GM18517 (cell line): ENCODE data around the gene HNMT.
"Not testable (repeated sequence)": the region's sequence is repeated elsewhere in the genome, so short reads cannot be mapped to it uniquely, and the experiment has no call there.

Experiments used
- ATAC-seq: cut with Tn5 transposase; IDR thresholded peaks from one replicate; pipeline ENCODE4 v1.9.1; 2021; ENCODE audit warnings: mild to moderate bottlenecking, moderate library complexity; ENCODE audit not compliant: unreplicated experiment

HNMT gene

GRCh38 chr2:137945229-137945628 lies 19.0 kb upstream of the HNMT start:
- ATAC-seq: no peak

- ATAC-seq: no peak
Observed at GRCh38 chr2:137946227-137946626, 18.0 kb upstream of the HNMT start.

DNA sequence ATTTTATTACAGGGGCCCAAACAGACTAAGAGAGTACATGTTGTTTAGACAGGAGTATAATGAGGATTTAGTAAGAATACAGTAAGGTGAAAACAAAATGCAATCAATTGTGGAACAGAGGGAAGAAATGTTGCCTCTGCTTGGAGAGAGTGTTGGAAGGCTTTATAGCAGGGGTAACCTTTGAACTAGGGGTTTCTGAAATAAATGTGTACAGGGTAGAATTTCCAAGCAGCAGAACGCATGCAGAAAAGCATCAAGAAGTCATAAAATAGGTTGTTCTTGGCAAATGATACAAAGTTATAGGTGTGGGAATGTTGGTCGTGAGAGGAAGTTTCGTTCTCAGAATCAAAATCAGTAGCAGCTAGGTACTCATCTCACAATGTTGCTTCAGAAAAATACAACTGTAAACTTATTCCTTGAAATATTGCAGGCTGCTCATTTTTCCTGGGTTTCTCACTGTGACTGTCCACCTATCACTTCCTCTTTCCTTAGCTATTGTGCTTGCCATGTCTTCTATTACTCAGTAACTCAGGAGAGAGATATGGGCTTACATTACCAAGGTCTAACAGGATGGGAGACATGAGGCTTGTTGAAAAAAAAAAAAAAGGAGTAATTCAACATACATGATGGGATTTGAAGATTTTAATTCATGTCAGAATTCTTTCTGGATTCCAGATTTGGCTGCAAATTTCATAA lies 17.1 kb upstream of the HNMT start:
- no peak for ATAC-seq

DNA sequence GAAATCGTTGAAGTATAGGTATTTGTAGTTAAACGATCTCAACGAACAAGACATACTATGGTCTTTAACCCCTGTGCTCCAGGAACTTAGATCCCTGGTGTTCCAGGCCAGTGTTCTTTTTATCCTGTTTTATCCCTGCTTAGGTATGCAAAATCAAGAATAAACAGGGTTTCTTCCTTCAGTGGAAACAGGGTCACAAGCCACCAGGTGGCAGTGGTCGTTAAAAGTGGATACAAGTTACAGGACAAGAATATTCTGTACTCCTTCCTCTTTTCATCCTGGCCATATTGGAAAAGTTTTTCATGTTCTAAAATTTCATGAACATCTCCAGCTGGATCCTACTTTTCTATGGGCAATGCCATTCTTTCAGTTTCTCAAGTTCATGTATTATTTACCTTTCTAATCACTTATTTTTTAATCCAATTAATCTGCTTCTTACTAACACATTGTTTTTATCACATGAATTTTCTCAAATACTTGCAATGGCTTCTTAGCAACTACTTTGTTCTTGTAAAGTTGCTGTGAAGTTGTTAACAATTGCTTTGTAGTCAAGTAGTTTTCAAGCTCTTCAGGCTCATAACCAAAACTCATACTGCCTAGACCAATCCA lies 16.4 kb upstream of the HNMT start:
- ATAC-seq: no peak

- no peak for ATAC-seq
Observed at GRCh38 chr2:137948894-137949293, 15.4 kb upstream of the HNMT start.

GRCh38 chr2:137950238-137950637 lies 14.0 kb upstream of the HNMT start:
- no peak for ATAC-seq

DNA sequence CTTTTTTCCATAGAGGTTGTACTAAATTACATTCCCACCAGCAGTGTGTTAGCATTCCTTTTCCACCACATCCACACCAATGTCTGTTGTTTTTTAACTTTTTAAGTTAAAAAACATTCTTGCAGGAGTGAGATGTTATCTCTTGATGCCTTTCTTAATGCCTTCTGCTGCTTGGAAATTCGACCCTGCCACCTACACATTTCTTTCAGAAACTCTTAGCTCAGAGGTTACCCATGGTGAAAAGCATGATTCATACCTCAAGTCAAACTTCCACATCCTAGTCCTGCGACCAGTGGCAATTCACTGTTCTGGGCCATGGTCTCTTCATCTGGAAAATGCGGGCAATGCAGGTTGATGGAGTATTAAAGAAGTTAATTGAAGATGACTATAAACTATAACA lies 12.7 kb upstream of the HNMT start:
- no peak for ATAC-seq

GRCh38 chr2:137952586-137953129 lies 11.6 kb upstream of the HNMT start:
- no peak for ATAC-seq

DNA sequence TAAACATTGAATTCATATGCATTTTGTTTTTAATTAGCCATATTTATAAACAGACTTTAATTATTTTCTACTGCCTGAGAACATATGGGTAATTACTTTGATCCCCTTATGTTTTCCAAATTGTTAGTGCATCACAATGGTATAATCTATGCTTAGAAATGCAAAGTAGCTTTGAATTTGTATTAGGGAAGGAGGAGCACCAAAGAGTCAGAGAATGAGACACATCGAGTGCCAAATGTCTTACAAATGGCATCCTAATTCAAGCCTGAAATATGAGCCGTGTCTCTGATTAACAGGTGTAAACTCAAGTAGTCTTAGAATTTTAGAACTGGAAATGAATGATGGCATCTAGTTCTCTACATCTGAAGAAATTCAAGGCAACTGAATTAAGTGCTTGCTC lies 8.7 kb upstream of the HNMT start:
- ATAC-seq: no peak

GRCh38 chr2:137957033-137957432 lies 7.2 kb upstream of the HNMT start:
- no peak for ATAC-seq

- no peak for ATAC-seq
Observed at GRCh38 chr2:137959166-137959565, 5.1 kb upstream of the HNMT start.

DNA sequence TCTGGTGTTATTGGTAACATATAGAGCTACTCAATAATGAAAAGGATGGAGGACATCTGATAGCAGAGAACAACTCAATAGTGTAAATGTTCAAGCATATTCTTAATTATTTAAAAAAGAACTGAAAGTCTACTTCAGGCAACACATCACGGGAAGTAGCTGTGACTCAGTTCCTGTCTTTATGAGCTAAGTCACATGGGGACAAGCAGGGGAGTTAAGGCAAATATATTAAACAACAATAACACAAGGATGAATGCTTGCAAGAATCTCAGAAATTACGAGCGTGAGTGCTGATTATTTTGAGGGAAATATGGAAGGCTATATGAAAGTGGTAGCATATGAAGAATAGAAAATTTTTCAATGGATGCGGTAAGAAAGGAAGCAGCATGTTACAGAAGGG lies 4.0 kb upstream of the HNMT start:
- no peak for ATAC-seq

GRCh38 chr2:137961602-137962001 lies 2.7 kb upstream of the HNMT start:
- no peak for ATAC-seq

DNA sequence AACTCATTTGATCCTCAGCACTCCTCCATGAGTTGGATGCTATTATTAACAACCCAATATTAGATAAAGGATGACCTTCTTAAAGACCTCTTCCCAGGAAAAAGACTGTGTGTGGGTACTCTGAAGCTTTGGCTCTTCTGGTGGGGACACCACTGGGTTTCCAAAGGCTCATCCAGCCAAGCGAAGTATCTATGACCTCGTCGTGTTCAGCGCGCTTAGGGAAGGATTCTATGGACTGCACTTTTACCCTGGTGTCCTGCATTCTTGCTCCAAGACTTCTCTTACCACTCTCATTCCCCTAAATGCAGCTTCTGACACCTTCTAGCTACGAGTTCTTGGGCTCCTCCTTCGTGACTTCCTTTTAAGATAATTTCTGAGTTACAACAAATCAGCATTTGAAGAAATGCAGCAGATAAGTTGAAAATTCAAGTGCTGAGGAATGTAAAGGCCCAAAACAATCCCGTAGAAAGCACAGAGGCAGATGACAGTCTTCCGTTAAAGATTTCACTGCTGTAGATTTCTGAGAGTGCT lies 673 bp upstream of the HNMT start:
- ATAC-seq: no peak

DNA sequence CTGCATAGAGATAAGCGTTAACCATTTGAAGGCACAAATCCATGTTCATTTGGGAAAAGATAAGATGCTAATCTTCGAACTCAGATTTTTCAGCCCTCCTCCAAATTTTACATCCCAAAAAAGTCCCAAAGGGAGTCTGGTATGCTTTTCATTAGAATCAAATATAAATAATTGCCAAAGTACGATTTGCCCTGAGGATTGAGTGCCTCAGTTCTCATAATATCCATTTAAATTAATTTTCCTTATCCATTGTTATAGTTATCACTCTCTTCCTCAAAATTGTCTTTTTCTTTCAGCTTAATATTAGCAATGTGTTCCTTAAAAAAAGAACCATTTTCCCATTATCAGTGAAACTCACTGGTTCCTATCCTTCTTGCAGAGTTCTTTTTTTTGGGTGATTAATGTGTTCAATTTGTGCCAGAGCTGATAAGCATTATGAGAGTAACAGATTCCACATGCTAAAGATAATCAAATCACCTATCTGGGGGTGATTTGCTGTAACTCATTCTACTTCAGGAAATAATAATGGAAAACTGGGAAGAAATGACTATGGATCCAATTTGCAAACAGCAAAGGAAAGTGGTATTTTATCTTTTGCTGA lies 686 bp downstream of the HNMT start:
- ATAC-seq: no peak

DNA sequence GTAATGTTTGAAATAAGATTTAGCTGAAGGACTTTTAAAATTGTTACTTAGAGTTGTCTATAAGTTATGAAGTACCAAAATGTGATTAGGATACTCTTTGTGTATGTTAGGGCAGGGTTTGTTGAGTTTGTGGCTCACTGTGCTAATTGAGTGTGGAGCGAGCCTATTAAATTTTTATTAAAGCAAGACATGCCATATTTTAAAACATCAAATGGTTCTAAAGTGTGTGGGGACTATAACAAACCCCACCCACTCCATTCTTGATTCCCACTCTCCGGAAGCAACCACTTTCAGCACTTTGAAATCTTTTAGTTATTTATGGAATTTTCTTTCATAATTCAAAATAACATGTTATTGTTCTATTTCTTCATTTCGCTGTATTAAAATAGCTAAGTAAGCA lies 1.8 kb downstream of the HNMT start:
- ATAC-seq: no peak

DNA sequence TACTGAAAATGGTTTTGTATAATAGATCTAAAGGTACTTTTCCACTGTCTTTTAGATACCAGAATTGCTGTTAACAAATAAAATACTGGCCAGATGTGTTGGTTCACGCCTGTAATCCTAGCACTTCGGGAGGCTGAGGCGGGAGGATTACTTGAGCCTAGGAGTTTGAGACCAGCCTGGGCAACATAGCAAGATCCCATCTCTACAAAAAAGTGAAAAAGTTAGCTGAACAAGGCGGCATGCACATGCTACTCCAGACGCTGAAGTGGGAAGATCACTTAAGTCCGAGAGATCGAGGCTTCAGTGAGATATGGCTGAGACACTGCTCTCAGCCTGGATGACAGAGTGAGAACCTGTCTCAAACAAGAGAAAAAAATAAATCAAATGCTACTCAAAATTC lies 2.8 kb downstream of the HNMT start:
- ATAC-seq: no peak

DNA sequence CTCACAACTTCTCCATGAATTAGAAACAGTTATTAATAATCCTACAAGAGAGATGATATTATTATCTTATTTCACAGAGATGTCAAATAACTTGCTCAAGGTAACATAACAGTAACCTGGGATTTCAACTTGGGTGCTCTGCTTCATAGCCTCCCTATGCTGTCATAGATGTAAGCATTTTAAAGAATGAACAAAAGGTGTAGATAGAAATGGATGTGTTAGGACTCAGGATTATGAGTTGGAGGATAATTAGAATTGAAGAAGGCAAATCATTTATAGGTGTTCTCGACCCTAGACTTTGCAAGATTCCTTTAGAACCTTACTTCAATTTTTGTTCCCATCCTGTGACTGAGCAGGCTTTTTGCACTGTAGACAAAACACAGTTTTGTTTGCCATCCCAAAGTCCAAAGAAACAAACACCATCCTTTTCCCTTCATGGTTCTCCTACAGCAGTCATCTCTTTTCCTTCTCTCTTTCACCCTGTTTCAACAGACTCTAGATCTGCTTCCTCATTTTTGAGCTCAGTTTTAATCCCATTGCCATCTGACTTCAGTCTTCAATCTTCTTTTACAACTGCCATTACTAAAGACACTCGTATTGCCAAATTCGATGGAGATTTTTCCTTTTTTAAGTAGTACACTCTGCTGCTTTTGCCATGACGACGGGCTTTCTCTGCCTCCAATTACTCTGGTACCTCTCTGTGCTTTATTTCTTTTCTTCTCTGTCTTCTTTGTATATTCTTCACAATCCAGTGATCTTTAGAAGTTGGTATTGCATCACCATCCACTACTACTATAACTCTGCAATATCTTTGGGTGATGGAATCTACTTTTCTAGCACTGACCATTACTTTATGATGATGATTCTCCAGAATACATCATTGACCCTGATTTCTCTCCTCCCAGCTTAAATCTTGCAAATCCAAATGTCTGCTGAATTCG lies 4.5 kb downstream of the HNMT start:
- no peak for ATAC-seq

GRCh38 chr2:137969418-137969765 lies 5.1 kb downstream of the HNMT start:
- ATAC-seq: no peak

- no peak for ATAC-seq
Observed at GRCh38 chr2:137969876-137970275, 5.6 kb downstream of the HNMT start.

DNA sequence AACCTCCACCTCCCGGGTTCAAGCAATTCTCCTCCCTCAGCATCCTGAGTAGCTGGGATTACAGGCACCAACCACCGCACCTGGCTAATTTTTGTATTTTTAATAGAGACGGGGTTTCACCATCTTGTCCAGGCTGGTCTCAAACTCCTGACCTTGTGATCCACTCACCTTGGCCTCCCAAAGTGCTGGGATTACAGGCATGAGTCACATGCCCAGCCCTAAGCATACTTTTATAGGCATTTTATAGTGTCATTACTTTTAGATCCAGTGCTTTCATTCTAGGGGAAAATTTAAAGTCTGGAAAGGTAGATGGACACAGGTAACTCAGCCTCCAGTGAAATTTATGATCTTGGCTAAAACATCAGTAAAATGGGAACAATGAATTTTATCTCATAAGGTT lies 7.0 kb downstream of the HNMT start:
- not testable (repeated sequence) for ATAC-seq
